Upper lobe of left lung (tissue), 4 donors: ENCODE measurements around the gene RIPK3.

Source experiments
- POLR2A ChIP-seq, 4 donors: fragments of 450-650 bp; IDR thresholded peaks; one replicate each; pipeline ENCODE4 v1.5.1; 2016 to 2017; ENCODE audit warnings: antibody characterized with exemption in 4 of 4, mild to moderate bottlenecking in 2 of 4
- POLR2AphosphoS5 ChIP-seq, 2 donors: sonication (generic); formaldehyde crosslinking; IDR thresholded peaks; one replicate each; pipeline ENCODE4 v1.5.1; 2017; ENCODE audit warnings: antibody characterized with exemption in 2 of 2
- TF ChIP-seq, protein P1 (sequence below), 6 experiments: fragments of 450-650 bp in 4 of 6; fragments of 200-600 bp in 2 of 6; sonication (generic) in 2 of 6; IDR thresholded peaks; one replicate each; pipeline ENCODE4 v1.5.1; 2016 to 2019; ENCODE audit warnings: antibody characterized with exemption in 6 of 6

DNA sequence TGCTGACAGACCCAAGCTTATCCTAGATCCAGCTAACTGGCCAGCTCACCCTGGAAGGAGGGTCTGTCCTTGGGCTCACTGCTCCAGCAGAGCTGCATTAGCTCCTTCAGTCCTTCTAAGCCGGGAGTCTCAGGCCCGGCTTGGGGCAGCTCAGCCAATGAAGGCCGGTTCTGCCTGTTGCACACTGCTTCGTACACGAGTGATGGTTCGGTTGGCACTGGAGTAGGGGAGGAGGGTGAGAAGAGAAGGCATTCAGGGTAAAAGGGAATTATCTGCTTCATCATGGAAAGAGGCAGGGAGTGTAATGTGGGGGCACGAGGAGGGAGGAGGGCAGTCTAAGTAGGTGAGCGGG is 2.0 kb downstream of the RIPK3 start:
- TF ChIP-seq, protein P1, sequence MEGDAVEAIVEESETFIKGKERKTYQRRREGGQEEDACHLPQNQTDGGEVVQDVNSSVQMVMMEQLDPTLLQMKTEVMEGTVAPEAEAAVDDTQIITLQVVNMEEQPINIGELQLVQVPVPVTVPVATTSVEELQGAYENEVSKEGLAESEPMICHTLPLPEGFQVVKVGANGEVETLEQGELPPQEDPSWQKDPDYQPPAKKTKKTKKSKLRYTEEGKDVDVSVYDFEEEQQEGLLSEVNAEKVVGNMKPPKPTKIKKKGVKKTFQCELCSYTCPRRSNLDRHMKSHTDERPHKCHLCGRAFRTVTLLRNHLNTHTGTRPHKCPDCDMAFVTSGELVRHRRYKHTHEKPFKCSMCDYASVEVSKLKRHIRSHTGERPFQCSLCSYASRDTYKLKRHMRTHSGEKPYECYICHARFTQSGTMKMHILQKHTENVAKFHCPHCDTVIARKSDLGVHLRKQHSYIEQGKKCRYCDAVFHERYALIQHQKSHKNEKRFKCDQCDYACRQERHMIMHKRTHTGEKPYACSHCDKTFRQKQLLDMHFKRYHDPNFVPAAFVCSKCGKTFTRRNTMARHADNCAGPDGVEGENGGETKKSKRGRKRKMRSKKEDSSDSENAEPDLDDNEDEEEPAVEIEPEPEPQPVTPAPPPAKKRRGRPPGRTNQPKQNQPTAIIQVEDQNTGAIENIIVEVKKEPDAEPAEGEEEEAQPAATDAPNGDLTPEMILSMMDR (IDR thresholded peaks at IDR 0.05), result no peak
- TF ChIP-seq POLR2AphosphoS5 (IDR thresholded peaks at IDR 0.05) (no peak), POLR2A (IDR thresholded peaks at IDR 0.05) (no peak)
